ENCODE results near the gene CEP104. TPM values are rescaled to one million over a fixed set of nuclear protein-coding genes. Genes with fewer than 3 reads are reported as not detected.

CEP104 gene
- total RNA-seq (2022) (68.7 and 74.1 TPM in 2 replicates), Bru-seq, nascent RNA (percentile 65 among the genes with signal in this experiment), BruChase-seq, experiment 1, labeled RNA remaining after a 6-hour chase (percentile 89 among the genes with signal in this experiment), BruChase-seq, experiment 2, labeled RNA remaining after a 2-hour chase (percentile 75 among the genes with signal in this experiment)
- long read RNA-seq, full-length matches to known transcripts: 67 of 104 reads
- long read RNA-seq, partial matches to known transcripts: 16 of 104 reads
- long read RNA-seq, other reads (novel, unspliced or antisense): 21 of 104 reads

DNA sequence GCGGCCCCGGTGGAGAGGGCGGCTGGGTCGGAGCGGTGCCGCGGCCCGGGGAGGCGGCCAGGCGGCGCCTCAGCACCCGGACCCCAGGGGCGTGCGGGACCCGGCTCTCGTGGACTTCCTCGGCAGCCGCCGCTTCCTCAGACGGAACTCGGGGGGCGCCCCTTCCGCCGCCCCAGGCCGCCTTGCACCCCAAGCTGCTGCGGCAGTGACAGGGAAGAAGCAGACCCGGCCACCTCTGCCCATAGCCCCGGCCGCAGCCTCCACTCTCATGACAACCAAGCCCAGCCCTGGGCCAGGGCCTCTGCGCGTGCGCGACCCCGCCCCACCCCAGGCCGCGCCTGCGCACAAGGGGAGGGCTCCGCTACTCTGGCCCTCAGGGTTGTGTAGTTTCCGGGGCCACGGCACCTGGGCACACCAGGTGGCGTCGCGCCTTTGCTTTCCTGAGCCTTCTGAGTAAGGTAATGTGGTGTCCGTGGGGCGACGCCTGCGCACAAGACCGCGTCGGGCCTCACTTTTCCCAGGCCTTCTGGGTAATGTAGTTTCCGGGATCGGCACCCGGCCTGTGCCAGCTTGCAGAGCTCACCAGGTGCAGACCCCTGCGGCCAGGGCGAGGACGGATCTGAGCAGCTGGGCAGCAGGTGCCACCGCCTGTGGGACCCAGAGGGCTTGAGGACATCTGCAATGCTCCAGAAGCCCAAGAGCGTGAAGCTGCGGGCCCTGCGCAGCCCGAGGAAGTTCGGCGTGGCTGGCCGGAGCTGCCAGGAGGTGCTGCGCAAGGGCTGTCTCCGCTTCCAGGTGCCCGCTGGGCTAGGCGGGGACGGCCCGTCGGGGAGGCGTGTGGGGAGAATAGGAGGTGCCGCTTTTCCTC, at the start of gene CEP104, which contains the start of gene DFFB:
Gene CEP104, minus strand, starts transcription at position 289 of the 868 bp plus-strand sequence. CDS start 4,804 bp downstream, outside the sequence.
Gene DFFB, plus strand, starts transcription at position 554 of the 868 bp plus-strand sequence. Its CDS starts 128 bp downstream, at position 682.
- Mint-ChIP-seq H3K27me3 (ENCODE audit: insufficient read depth, unreplicated experiment) (no peaks in the 10 kb centered on the region), H3K4me3 (ENCODE audit: unreplicated experiment) (peak within 1 kb of the TSS; percentile 97), H3K9me3 (ENCODE audit: unreplicated experiment) (no peaks in the 10 kb centered on the region), H3K4me1 (ENCODE audit: insufficient read depth, unreplicated experiment) (peaks cover 15% of the 10 kb centered on the region), H3K36me3 (ENCODE audit: insufficient read depth, unreplicated experiment) (peaks cover 5% of the 10 kb centered on the region), H3K27ac (ENCODE audit: low read depth, unreplicated experiment) (peak within 1 kb of the TSS; percentile 84)
- BruUV-seq (replicated peaks): no TSS peak
- TF ChIP-seq, protein P1, sequence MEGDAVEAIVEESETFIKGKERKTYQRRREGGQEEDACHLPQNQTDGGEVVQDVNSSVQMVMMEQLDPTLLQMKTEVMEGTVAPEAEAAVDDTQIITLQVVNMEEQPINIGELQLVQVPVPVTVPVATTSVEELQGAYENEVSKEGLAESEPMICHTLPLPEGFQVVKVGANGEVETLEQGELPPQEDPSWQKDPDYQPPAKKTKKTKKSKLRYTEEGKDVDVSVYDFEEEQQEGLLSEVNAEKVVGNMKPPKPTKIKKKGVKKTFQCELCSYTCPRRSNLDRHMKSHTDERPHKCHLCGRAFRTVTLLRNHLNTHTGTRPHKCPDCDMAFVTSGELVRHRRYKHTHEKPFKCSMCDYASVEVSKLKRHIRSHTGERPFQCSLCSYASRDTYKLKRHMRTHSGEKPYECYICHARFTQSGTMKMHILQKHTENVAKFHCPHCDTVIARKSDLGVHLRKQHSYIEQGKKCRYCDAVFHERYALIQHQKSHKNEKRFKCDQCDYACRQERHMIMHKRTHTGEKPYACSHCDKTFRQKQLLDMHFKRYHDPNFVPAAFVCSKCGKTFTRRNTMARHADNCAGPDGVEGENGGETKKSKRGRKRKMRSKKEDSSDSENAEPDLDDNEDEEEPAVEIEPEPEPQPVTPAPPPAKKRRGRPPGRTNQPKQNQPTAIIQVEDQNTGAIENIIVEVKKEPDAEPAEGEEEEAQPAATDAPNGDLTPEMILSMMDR (IDR thresholded peaks at IDR 0.05; ENCODE audit: unreplicated experiment): no peak
- POLR2A ChIA-PET: interaction anchor here (0.6 to 3.3 kb wide), 9 partner anchors 9 to 1466 kb away, joined by 3 to 47 read pairs (median 4); partner anchors contain the start of genes C1orf174, LRRC47, MORN1 and RER1
- peak; percentile 98 for DNase-seq (ENCODE audit: unreplicated experiment)
- CTCF ChIA-PET: interaction anchor here (0.6 to 2.0 kb wide), 9 partner anchors 11 to 1716 kb away, joined by 3 to 8 read pairs (median 3); partner anchors contain the start of gene LRRC47
- intact Hi-C loops (cut with micrococcal nuclease): loop anchor here (1.0 kb wide), 1 partner anchor 43 kb away; the partner anchor contains the start of gene C1orf174

DNA sequence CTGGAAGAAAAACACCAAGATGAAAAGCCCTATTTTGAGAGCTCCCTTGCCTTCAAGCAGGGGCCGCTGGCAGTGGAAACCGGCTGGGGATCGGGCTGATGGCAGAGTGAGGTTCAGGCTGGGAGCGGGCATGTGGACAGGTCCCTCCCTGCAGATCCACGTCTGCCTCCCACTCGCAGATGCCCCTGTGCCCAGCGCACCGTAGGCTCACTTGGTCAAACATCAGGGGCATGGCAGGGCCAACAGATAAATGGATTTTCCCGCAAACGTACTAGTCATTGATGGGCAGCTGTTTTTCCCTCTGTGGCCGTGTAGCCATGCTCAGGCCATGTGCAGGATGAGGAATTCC, 49.6 kb upstream of the CEP104 start:
- H3K4me3 Mint-ChIP-seq (ENCODE audit: unreplicated experiment): no peak overlapping the region
- peaks cover 5% of the 10 kb centered on the region for H3K4me1 Mint-ChIP-seq (ENCODE audit: insufficient read depth, unreplicated experiment)
- BruUV-seq (replicated peaks): no TSS peak
- no peaks in the 10 kb centered on the region for H3K9me3 Mint-ChIP-seq (ENCODE audit: unreplicated experiment)
- ChIA-PET CTCF (interaction anchor here (0.6 kb wide), 1 partner anchor 1760 kb away, joined by 4 read pairs; no protein-coding TSS in a partner anchor), POLR2A (no interaction called here)
- no peaks in the 10 kb centered on the region for H3K27me3 Mint-ChIP-seq (ENCODE audit: insufficient read depth, unreplicated experiment)
- peaks cover 5% of the 10 kb centered on the region for H3K36me3 Mint-ChIP-seq (ENCODE audit: insufficient read depth, unreplicated experiment)
- intact Hi-C loops (cut with micrococcal nuclease): no loop called here
- no peak for DNase-seq (ENCODE audit: unreplicated experiment)
- TF ChIP-seq, protein P1 (IDR thresholded peaks at IDR 0.05; ENCODE audit: unreplicated experiment): no peak
- H3K27ac Mint-ChIP-seq (ENCODE audit: low read depth, unreplicated experiment): no peak overlapping the region

DNA sequence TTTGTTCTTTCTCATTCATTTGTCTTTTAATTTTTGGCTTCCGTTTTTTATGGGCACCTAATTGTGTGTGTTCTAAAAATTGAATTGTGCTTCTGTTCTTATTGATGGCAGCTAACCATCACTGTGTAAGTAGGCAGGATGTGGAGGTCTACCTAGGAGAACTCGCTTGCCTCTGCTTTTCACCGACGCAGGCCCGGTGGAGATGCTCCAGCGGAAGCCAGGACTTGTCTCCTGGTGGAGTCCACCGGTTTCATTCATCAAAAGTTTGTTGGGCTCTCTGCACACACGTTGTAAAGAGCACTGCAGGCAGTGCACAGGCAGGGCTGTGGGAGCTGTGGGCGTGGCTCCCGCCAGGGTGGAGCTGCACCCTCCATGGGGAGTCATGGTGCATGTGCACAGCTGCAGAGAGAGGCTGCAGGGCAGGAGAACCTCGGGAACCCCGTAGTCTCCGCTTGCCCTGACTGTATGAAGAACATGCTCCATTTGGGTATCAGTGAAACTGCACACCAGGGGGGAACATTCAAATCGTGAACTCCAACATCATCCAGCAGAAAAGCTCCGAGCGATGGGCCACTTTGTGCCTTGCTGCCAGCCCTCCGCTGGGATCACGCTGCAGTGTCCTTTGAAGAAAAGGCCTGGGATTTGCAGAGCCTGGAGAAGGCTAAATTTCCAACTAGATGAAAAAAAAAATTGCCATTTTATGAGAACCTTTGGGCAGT, 49.1 kb upstream of the CEP104 start:
- no peaks in the 10 kb centered on the region for H3K9me3 Mint-ChIP-seq (ENCODE audit: unreplicated experiment)
- no peaks in the 10 kb centered on the region for H3K27me3 Mint-ChIP-seq (ENCODE audit: insufficient read depth, unreplicated experiment)
- peaks cover 5% of the 10 kb centered on the region for H3K4me1 Mint-ChIP-seq (ENCODE audit: insufficient read depth, unreplicated experiment)
- no peak overlapping the region for H3K4me3 Mint-ChIP-seq (ENCODE audit: unreplicated experiment)
- POLR2A ChIA-PET: no interaction called here
- no peak for DNase-seq (ENCODE audit: unreplicated experiment)
- TF ChIP-seq, protein P1 (IDR thresholded peaks at IDR 0.05; ENCODE audit: unreplicated experiment): no peak
- intact Hi-C loops (cut with micrococcal nuclease): no loop called here
- CTCF ChIA-PET: interaction anchor here (0.6 kb wide), 1 partner anchor 950 kb away, joined by 3 read pairs; no protein-coding TSS in a partner anchor
- peak overlapping the region; percentile 23 for H3K27ac Mint-ChIP-seq (ENCODE audit: low read depth, unreplicated experiment)
- H3K36me3 Mint-ChIP-seq (ENCODE audit: insufficient read depth, unreplicated experiment): peaks cover 5% of the 10 kb centered on the region
- no TSS peak for BruUV-seq (replicated peaks)

Measured in MCF 10A (cell line).